BJ (cell line): ENCODE results near the gene SLC7A8. TPM values are rescaled to one million over a fixed set of nuclear protein-coding genes. Genes with fewer than 3 reads are reported as not detected.

Experiments
- CTCF ChIA-PET: fragments of 350-600 bp; formaldehyde crosslinking; extraction: SDS; loops from one replicate; lab custom pipeline; 2021; ENCODE audit warnings: antibody characterized with exemption, inconsistent platforms; lab: Yijun Ruan, JAX
- POLR2A ChIA-PET: fragments of 300-600 bp; sonication (Branson Sonifier 250); formaldehyde crosslinking; extraction: SDS; loops from one replicate; lab custom pipeline; 2021; ENCODE audit warnings: antibody characterized with exemption; lab: Charles Lee
- DNase-seq: peaks from one replicate; pipeline ENCODE4 v3.0.0-alpha.2; 2011; ENCODE audit warnings: low read depth
- H3K27me3 ChIP-seq: 2 replicates; pipeline ENCODE4 v1.6.0; 2011; ENCODE audit warnings: low read length; ENCODE audit not compliant: control insufficient read depth, insufficient read depth
- H3K36me3 ChIP-seq: 2 replicates; pipeline ENCODE4 v1.5.1; 2011; ENCODE audit warnings: low read length; ENCODE audit not compliant: control insufficient read depth, insufficient read depth
- H3K4me3 ChIP-seq: 2 replicates; pipeline ENCODE4 v1.5.1; 2011; ENCODE audit warnings: low read depth, mild to moderate bottlenecking, control low read depth, low read length
- polyA plus RNA-seq: library from polyadenylated mRNA; depleted of rRNA; stranded (reverse); fragments of >200 nt; gene quantifications from 2 replicates; pipeline ENCODE4 v1.2.3, GENCODE V29; 2011
- TF ChIP-seq, protein P1 (sequence below): IDR thresholded peaks from 2 replicates; pipeline ENCODE4 v1.5.1; 2011; ENCODE audit warnings: low read depth, mild to moderate bottlenecking, control low read depth, inconsistent platforms, low read length, moderate library complexity; ENCODE audit not compliant: insufficient read depth

SLC7A8 gene
- polyA plus RNA-seq, 1 experiment, result 4.6 TPM

DNA sequence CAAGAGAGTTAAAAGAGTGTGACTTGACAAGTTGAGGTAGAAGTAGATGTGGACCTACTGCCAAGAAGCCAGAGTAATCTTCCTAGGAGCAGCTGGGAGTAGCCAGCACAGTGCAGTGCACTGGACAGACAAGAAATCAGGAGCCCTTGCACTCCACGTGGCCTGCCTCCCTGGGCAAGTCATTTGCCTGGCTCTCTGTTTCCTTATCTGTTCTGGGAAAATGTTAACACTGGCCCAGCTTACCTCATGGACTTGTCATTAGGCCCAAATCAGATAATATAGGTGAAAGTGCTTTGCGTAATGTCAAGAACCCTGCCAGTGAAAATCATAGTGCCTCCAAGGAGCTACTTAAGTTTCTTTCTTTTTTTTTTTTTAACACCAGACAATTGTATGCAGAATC lies 19.2 kb downstream of the SLC7A8 start:
- Histone ChIP-seq H3K36me3 (no peaks in the 10 kb centered on the region), H3K4me3 (no peak overlapping the region), H3K27me3 (no peaks in the 10 kb centered on the region)
- ChIA-PET POLR2A (no interaction called here), CTCF (interaction anchor here (1.4 to 3.8 kb wide), 2 partner anchors 23 to 44 kb away, joined by 3 to 29 read pairs; no protein-coding TSS in a partner anchor)
- DNase-seq, result no peak
- TF ChIP-seq, protein P1, sequence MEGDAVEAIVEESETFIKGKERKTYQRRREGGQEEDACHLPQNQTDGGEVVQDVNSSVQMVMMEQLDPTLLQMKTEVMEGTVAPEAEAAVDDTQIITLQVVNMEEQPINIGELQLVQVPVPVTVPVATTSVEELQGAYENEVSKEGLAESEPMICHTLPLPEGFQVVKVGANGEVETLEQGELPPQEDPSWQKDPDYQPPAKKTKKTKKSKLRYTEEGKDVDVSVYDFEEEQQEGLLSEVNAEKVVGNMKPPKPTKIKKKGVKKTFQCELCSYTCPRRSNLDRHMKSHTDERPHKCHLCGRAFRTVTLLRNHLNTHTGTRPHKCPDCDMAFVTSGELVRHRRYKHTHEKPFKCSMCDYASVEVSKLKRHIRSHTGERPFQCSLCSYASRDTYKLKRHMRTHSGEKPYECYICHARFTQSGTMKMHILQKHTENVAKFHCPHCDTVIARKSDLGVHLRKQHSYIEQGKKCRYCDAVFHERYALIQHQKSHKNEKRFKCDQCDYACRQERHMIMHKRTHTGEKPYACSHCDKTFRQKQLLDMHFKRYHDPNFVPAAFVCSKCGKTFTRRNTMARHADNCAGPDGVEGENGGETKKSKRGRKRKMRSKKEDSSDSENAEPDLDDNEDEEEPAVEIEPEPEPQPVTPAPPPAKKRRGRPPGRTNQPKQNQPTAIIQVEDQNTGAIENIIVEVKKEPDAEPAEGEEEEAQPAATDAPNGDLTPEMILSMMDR, result no peak

- Histone ChIP-seq H3K27me3 (no peaks in the 10 kb centered on the region), H3K4me3 (no peak overlapping the region), H3K36me3 (no peaks in the 10 kb centered on the region)
- TF ChIP-seq, protein P1, result no peak
- CTCF ChIA-PET, result interaction anchor here (1.4 to 3.8 kb wide), 2 partner anchors 23 to 43 kb away, joined by 3 to 29 read pairs; no protein-coding TSS in a partner anchor
- POLR2A ChIA-PET, result no interaction called here
- DNase-seq, result no peak
Measured at GRCh38 chr14:23163830-23164229, 19.6 kb downstream of the SLC7A8 start.

GRCh38 chr14:23162800-23163199 lies 20.7 kb downstream of the SLC7A8 start:
- POLR2A ChIA-PET, result no interaction called here

GRCh38 chr14:23162005-23162404 lies 21.5 kb downstream of the SLC7A8 start:
- no peak overlapping the region for H3K4me3 ChIP-seq
- ChIA-PET POLR2A (no interaction called here), CTCF (interaction anchor here (0.6 to 3.8 kb wide), 3 partner anchors 11 to 41 kb away, joined by 3 to 29 read pairs (median 6); no protein-coding TSS in a partner anchor)

More at GRCh38 chr14:23162800-23163199, 20.7 kb downstream of the SLC7A8 start:
- Histone ChIP-seq H3K27me3 (no peaks in the 10 kb centered on the region), H3K36me3 (no peaks in the 10 kb centered on the region), H3K4me3 (no peak overlapping the region)
- TF ChIP-seq, protein P1, result no peak
- no peak for DNase-seq
- CTCF ChIA-PET, result interaction anchor here (3.8 kb wide), 1 partner anchor 42 kb away, joined by 29 read pairs; no protein-coding TSS in a partner anchor

DNA sequence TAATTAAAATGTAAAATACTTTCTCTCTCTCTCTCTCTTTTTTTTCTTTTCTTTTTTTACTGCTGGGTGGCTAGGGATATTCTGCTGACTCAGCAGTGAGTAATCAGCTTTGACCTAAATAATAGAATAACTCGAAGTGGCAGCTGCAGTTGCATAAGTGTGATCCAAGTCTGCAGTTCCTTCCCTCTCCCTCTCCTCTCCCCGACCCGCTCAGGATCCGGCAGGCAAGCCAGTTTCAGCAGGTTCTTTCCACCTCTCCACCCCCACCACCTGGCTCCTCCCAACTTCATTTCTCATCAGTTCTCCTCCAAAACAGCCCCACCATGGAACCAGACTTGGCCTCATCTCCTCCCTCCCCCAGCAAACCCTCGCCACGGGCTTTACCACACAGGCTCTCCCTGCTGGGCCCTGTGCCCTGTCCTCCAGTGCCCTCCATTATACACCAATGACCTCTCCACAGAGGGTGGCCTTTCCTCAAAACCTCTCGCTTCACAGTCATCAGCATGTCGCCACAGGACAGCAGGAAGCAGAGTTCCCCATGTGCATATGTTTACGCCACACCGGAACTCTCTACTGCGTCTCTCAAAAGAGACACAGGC lies 22.4 kb downstream of the SLC7A8 start:
- Histone ChIP-seq H3K36me3 (no peaks in the 10 kb centered on the region), H3K4me3 (no peak overlapping the region), H3K27me3 (no peaks in the 10 kb centered on the region)
- DNase-seq, result no peak
- POLR2A ChIA-PET, result interaction anchor here (0.6 kb wide), 1 partner anchor 66 kb away, joined by 3 read pairs; the partner anchor contains the start of genes ACIN1 and C14orf119
- TF ChIP-seq, protein P1, result no peak
- CTCF ChIA-PET, result interaction anchor here (1.7 to 3.8 kb wide), 2 partner anchors 26 to 40 kb away, joined by 6 to 29 read pairs; no protein-coding TSS in a partner anchor

More at GRCh38 chr14:23162005-23162404, 21.5 kb downstream of the SLC7A8 start:
- TF ChIP-seq, protein P1, result no peak
- no peaks in the 10 kb centered on the region for H3K27me3 ChIP-seq
- no peaks in the 10 kb centered on the region for H3K36me3 ChIP-seq
- no peak for DNase-seq
